WERI-Rb-1 (cell line): ENCODE results near the gene MAFG.

Experiments
- DNase-seq: peaks from one replicate; pipeline ENCODE4 v3.0.0-alpha.2; 2020
- H3K27ac ChIP-seq: fragments of 250-450 bp; sonication (Bioruptor Pico); 2 replicates; pipeline ENCODE4 v1.5.1; 2020; ENCODE audit warnings: mild to moderate bottlenecking, moderate library complexity
- H3K27me3 ChIP-seq: fragments of 250-450 bp; sonication (Bioruptor Pico); 2 replicates; pipeline ENCODE4 v1.5.1; 2021; ENCODE audit warnings: mild to moderate bottlenecking, low read depth, moderate library complexity; ENCODE audit not compliant: insufficient read depth, severe bottlenecking
- H3K36me3 ChIP-seq: fragments of 250-450 bp; sonication (Bioruptor Pico); 2 replicates; pipeline ENCODE4 v1.5.1; 2020; ENCODE audit warnings: mild to moderate bottlenecking, moderate library complexity
- H3K4me3 ChIP-seq: 2 replicates; pipeline ENCODE4 v1.5.1; 2011; ENCODE audit warnings: low read depth, mild to moderate bottlenecking, control low read depth, low read length
- H3K9me3 ChIP-seq: fragments of 250-450 bp; sonication (Bioruptor Pico); 2 replicates; pipeline ENCODE4 v1.5.1; 2021; ENCODE audit warnings: mild to moderate bottlenecking, moderate library complexity; ENCODE audit not compliant: severe bottlenecking
- CTCF ChIP-seq: IDR thresholded peaks from 2 replicates; pipeline ENCODE4 v1.5.1; 2011; ENCODE audit warnings: low read depth, mild to moderate bottlenecking, control low read depth, inconsistent platforms, low read length

Gene MAFG

GRCh38 chr17:81940538-81941483, 13.3 kb upstream of the MAFG start:
- H3K27me3 ChIP-seq: no peaks in the 10 kb centered on the region
- H3K36me3 ChIP-seq: peaks cover 2% of the 10 kb centered on the region
- no peak overlapping the region for H3K4me3 ChIP-seq
- peaks cover 4% of the 10 kb centered on the region for H3K9me3 ChIP-seq
- no peak for TF ChIP-seq CTCF
- DNase-seq: peak; percentile 16
- no peak overlapping the region; the same call in 1 of the 2 replicates for H3K27ac ChIP-seq

- no peak overlapping the region for H3K27ac ChIP-seq
- H3K36me3 ChIP-seq: peaks cover 11% of the 10 kb centered on the region
- H3K27me3 ChIP-seq: no peaks in the 10 kb centered on the region
- DNase-seq: no peak
- H3K4me3 ChIP-seq: no peak overlapping the region
- no peak for TF ChIP-seq CTCF
- H3K9me3 ChIP-seq: peaks cover 4% of the 10 kb centered on the region
These were observed 12.4 kb upstream of the MAFG start for GRCh38 chr17:81939881-81940385.

- TF ChIP-seq CTCF: no peak
- no peak for DNase-seq
- no peaks in the 10 kb centered on the region for H3K9me3 ChIP-seq
These were observed 11.7 kb upstream of the MAFG start for GRCh38 chr17:81939218-81939617.

GRCh38 chr17:81935709-81936084, 8.2 kb upstream of the MAFG start:
- H3K27me3 ChIP-seq: no peaks in the 10 kb centered on the region
- H3K4me3 ChIP-seq: no peak overlapping the region
- no peaks in the 10 kb centered on the region for H3K9me3 ChIP-seq
- DNase-seq: no peak
- TF ChIP-seq CTCF: no peak
- H3K27ac ChIP-seq: no peak overlapping the region
- H3K36me3 ChIP-seq: peaks cover 36% of the 10 kb centered on the region

More at GRCh38 chr17:81939218-81939617, 11.7 kb upstream of the MAFG start:
- Histone ChIP-seq H3K4me3 (no peak overlapping the region), H3K27me3 (no peaks in the 10 kb centered on the region), H3K27ac (no peak overlapping the region; the same call in 1 of the 2 replicates), H3K36me3 (peaks cover 18% of the 10 kb centered on the region)

GRCh38 chr17:81934850-81935708, 7.5 kb upstream of the MAFG start:
- Histone ChIP-seq H3K4me3 (no peak overlapping the region), H3K9me3 (no peaks in the 10 kb centered on the region), H3K27ac (no peak overlapping the region), H3K27me3 (no peaks in the 10 kb centered on the region), H3K36me3 (peaks cover 38% of the 10 kb centered on the region)
- peak; percentile 19 for DNase-seq
- TF ChIP-seq CTCF: no peak
